ENCODE measurements around the gene KDELR3. TPM values are rescaled to one million over a fixed set of nuclear protein-coding genes. Genes with fewer than 3 reads are reported as not detected.

Gene KDELR3
- total RNA-seq, 1 donor from 2014 or later: 72.6 TPM

DNA sequence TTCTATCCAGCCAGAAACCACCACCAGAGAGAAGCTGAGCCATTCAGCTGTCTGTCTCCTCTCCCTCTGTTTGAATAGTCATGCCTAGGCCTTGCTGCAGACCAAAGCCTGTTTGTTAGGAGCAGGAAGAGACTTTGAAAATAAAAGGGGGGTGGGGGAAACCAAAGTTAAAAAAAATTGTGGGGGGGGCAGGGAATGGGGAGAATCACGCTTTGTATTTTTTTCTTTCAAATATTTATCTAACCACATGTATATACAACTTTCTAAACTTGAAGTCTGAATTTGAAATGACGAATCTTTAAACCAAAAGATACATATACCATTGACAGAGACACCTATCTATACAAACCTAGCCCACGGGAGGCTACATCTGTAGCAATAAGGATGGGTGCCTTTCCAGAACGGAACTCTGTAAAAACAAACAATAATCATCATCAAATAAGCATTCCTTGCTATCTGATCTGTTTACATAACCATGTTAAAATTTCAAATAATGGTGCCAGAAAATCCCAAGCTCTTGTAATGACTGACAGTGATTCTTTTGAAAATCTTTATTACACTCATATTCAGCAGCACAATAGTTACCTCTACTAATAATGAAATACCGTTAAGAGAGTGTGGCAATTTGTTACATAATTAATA lies 23.9 kb downstream of the KDELR3 start:
- FAIRE-seq (no peak), DNase-seq (ENCODE audit: low read depth) (no peak)
- Mint-ChIP-seq H3K27me3 (ENCODE audit: low read depth, unreplicated experiment) (no peaks in the 10 kb centered on the region), H3K27ac (ENCODE audit: unreplicated experiment) (no peak overlapping the region), H3K36me3 (ENCODE audit: low read depth, unreplicated experiment) (peaks cover 31% of the 10 kb centered on the region), H3K4me3 (ENCODE audit: unreplicated experiment) (peak overlapping the region; percentile 45), H3K9me3 (ENCODE audit: unreplicated experiment) (no peaks in the 10 kb centered on the region), H3K4me1 (ENCODE audit: low read depth, unreplicated experiment) (peaks cover 16% of the 10 kb centered on the region)
- TF ChIP-seq, protein P1, sequence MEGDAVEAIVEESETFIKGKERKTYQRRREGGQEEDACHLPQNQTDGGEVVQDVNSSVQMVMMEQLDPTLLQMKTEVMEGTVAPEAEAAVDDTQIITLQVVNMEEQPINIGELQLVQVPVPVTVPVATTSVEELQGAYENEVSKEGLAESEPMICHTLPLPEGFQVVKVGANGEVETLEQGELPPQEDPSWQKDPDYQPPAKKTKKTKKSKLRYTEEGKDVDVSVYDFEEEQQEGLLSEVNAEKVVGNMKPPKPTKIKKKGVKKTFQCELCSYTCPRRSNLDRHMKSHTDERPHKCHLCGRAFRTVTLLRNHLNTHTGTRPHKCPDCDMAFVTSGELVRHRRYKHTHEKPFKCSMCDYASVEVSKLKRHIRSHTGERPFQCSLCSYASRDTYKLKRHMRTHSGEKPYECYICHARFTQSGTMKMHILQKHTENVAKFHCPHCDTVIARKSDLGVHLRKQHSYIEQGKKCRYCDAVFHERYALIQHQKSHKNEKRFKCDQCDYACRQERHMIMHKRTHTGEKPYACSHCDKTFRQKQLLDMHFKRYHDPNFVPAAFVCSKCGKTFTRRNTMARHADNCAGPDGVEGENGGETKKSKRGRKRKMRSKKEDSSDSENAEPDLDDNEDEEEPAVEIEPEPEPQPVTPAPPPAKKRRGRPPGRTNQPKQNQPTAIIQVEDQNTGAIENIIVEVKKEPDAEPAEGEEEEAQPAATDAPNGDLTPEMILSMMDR (IDR thresholded peaks at IDR 0.05; ENCODE audit: insufficient read depth, low read depth, low read length): no peak
- TF ChIP-seq EZH2 (IDR thresholded peaks at IDR 0.05; ENCODE audit: insufficient read depth, low read length): no peak
- peaks cover 89% of the 10 kb centered on the region for H4K20me1 ChIP-seq (ENCODE audit: insufficient read depth, low read length)
- no peak overlapping the region for H3K9ac ChIP-seq (ENCODE audit: low read length)
- H3K36me3 ChIP-seq (ENCODE audit: insufficient read depth, low read length): peaks cover 88% of the 10 kb centered on the region
- H2AFZ ChIP-seq (ENCODE audit: low read depth, low read length): no peak overlapping the region
- no peaks in the 10 kb centered on the region for H3K9me3 ChIP-seq (ENCODE audit: insufficient read depth, low read depth, low read length)
- H3K4me1 ChIP-seq (ENCODE audit: insufficient read depth, low read length): peaks cover 22% of the 10 kb centered on the region
- no peak overlapping the region for H3K4me3 ChIP-seq (ENCODE audit: insufficient read depth, low read depth, low read length)
- H3K27me3 ChIP-seq (ENCODE audit: insufficient read depth, low read length): no peaks in the 10 kb centered on the region
- peaks cover 83% of the 10 kb centered on the region for H3K79me2 ChIP-seq (ENCODE audit: insufficient read depth, low read length)
- H3K4me2 ChIP-seq (ENCODE audit: low read length): no peak overlapping the region
- H3K27ac ChIP-seq (ENCODE audit: low read depth, low read length): peak overlapping the region; percentile 2

DNA sequence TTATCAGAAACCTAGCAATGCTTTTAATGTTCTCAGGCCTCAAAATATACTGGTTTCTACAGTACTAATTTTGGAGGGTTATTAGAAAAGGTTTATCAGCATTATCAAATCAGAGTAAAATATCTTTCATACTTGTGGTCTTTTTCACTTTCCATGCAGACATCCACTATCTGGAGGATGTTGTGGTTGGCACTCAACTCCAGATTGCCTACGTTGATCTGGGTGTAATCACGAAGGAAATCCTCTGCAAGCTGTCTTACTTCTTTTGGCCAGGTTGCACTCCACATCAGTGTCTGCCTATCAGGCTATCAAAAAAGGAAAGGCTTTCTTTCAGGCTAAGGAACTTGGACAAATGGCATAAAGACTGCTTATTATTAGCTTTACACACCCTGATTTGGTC lies 26.6 kb downstream of the KDELR3 start:
- Mint-ChIP-seq H3K27me3 (ENCODE audit: low read depth, unreplicated experiment) (no peaks in the 10 kb centered on the region), H3K4me3 (ENCODE audit: unreplicated experiment) (no peak overlapping the region), H3K9me3 (ENCODE audit: unreplicated experiment) (no peaks in the 10 kb centered on the region), H3K4me1 (ENCODE audit: low read depth, unreplicated experiment) (peaks cover 17% of the 10 kb centered on the region), H3K36me3 (ENCODE audit: low read depth, unreplicated experiment) (peaks cover 38% of the 10 kb centered on the region), H3K27ac (ENCODE audit: unreplicated experiment) (no peak overlapping the region)
- H3K4me1 ChIP-seq (ENCODE audit: insufficient read depth, low read length): peaks cover 22% of the 10 kb centered on the region
- H3K27ac ChIP-seq (ENCODE audit: low read depth, low read length): peak overlapping the region; percentile 35
- H2AFZ ChIP-seq (ENCODE audit: low read depth, low read length): no peak overlapping the region
- no peaks in the 10 kb centered on the region for H3K9me3 ChIP-seq (ENCODE audit: insufficient read depth, low read depth, low read length)
- DNase-seq (ENCODE audit: low read depth) (peak; percentile 87), FAIRE-seq (no peak)
- peaks cover 90% of the 10 kb centered on the region for H3K79me2 ChIP-seq (ENCODE audit: insufficient read depth, low read length)
- H3K4me2 ChIP-seq (ENCODE audit: low read length): peak overlapping the region; percentile 12
- no peak overlapping the region for H3K9ac ChIP-seq (ENCODE audit: low read length)
- H4K20me1 ChIP-seq (ENCODE audit: insufficient read depth, low read length): peaks cover 95% of the 10 kb centered on the region
- H3K27me3 ChIP-seq (ENCODE audit: insufficient read depth, low read length): no peaks in the 10 kb centered on the region
- TF ChIP-seq, protein P1 (IDR thresholded peaks at IDR 0.05; ENCODE audit: insufficient read depth, low read depth, low read length): no peak
- no peak for TF ChIP-seq EZH2 (IDR thresholded peaks at IDR 0.05; ENCODE audit: insufficient read depth, low read length)
- H3K4me3 ChIP-seq (ENCODE audit: insufficient read depth, low read depth, low read length): no peak overlapping the region
- peaks cover 87% of the 10 kb centered on the region for H3K36me3 ChIP-seq (ENCODE audit: insufficient read depth, low read length)

DNA sequence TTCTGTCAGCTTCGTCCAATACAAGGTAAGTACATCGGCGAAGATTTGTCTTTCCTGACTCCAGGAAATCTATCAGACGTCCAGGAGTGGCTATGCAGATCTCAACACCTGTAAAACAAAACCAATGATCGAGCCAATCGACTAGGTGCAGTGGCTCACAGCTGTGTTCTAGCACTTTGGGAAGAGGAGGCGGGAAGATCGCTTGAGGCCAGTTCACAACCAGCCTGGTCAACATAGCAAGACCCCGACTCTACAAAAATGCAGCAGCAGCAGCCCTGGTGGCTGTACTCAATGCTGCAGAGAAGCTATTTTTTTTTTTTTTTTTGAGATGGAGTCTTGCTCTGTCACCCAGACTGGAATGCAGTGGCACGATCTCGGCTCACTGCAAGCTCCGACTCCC lies 27.0 kb downstream of the KDELR3 start:
- H2AFZ ChIP-seq (ENCODE audit: low read depth, low read length): no peak overlapping the region
- H3K79me2 ChIP-seq (ENCODE audit: insufficient read depth, low read length): peaks cover 90% of the 10 kb centered on the region
- no peak for DNase-seq (ENCODE audit: low read depth)
- Mint-ChIP-seq H3K27ac (ENCODE audit: unreplicated experiment) (no peak overlapping the region), H3K27me3 (ENCODE audit: low read depth, unreplicated experiment) (no peaks in the 10 kb centered on the region), H3K36me3 (ENCODE audit: low read depth, unreplicated experiment) (peaks cover 35% of the 10 kb centered on the region), H3K4me1 (ENCODE audit: low read depth, unreplicated experiment) (peaks cover 14% of the 10 kb centered on the region), H3K4me3 (ENCODE audit: unreplicated experiment) (peak overlapping the region; percentile 1), H3K9me3 (ENCODE audit: unreplicated experiment) (no peaks in the 10 kb centered on the region)
- peak overlapping the region; percentile 35 for H3K27ac ChIP-seq (ENCODE audit: low read depth, low read length)
- no peak overlapping the region for H3K4me3 ChIP-seq (ENCODE audit: insufficient read depth, low read depth, low read length)
- H3K36me3 ChIP-seq (ENCODE audit: insufficient read depth, low read length): peaks cover 87% of the 10 kb centered on the region
- H3K9me3 ChIP-seq (ENCODE audit: insufficient read depth, low read depth, low read length): no peaks in the 10 kb centered on the region
- H3K4me2 ChIP-seq (ENCODE audit: low read length): peak overlapping the region; percentile 12
- H3K4me1 ChIP-seq (ENCODE audit: insufficient read depth, low read length): peaks cover 22% of the 10 kb centered on the region
- H3K9ac ChIP-seq (ENCODE audit: low read length): no peak overlapping the region
- H3K27me3 ChIP-seq (ENCODE audit: insufficient read depth, low read length): no peaks in the 10 kb centered on the region
- H4K20me1 ChIP-seq (ENCODE audit: insufficient read depth, low read length): peaks cover 95% of the 10 kb centered on the region
- no peak for FAIRE-seq
- TF ChIP-seq, protein P1 (IDR thresholded peaks at IDR 0.05; ENCODE audit: insufficient read depth, low read depth, low read length): no peak

Measured in astrocyte (in vitro differentiated cells and primary cell).